ENCODE results near the gene CAMK4.

The CAMK4 gene

DNA sequence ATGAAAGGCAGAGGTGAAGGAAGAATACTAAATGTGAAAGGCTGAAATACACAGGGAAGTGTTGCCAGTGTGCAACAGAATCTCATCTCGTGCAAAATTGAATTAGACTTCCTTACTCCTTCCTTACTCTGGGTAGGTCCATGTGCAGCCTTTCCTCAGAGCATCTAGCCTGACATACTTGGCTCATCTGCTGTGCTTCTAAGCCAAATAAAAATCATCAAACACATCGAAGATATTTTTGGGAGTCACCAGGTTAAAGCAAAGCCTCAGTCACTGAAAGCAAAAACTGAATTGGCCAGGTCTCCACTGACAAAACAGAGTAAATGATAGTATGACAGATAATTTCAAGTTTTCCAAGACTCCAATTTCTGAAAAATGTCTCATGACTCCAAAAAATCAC, 268.8 kb downstream of the CAMK4 start:
- no peak for DNase-seq (ENCODE audit: low spot score)

- DNase-seq (ENCODE audit: low spot score) = no peak
Observed at GRCh38 chr5:111494355-111494999, 270.3 kb downstream of the CAMK4 start.

DNA sequence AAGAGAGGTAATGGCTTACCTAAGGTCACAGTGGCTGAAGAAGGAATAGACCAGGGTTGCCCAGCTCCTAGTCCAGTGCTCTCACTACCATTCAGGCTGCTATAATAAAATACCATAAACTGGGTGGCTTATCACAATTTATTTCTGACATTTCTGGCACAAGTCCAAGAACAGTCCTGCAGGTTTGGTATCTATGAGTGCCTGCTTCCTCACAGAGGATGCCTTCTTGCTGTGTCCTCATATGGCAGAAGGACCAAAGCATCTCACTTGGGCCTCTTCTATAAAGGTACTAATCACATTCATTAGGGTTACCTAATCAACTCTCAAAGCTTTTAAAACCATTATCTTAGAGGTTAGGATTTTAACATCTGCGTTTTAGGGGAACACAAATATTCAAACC, 271.0 kb downstream of the CAMK4 start:
- peak; percentile 62 for DNase-seq (ENCODE audit: low spot score)

DNA sequence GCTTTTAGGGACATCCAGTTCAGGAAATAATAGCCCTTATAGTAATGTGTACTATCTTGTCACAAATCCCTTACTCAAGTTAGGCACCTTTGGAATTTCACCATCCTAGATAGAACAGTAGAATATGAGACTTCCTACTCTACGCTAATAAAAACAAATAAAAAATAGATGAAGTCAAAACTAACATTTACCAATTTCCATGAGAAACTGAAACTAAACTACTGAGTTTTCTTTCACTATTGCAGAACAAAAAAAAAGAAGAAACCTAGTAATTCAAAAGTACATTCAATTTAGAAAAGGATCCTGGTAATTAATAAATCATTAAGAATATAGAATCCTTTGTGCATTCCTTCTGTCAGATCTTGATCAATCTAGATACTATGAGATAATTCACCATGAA, 274.2 kb downstream of the CAMK4 start:
- no peak for DNase-seq (ENCODE audit: low spot score)

- no peak for DNase-seq (ENCODE audit: low spot score)
Observed at GRCh38 chr5:111502956-111503355, 278.8 kb downstream of the CAMK4 start.

GRCh38 chr5:111505096-111505495, 280.9 kb downstream of the CAMK4 start:
- no peak for DNase-seq (ENCODE audit: low spot score)

GRCh38 chr5:111507276-111507675, 283.1 kb downstream of the CAMK4 start:
- no peak for DNase-seq (ENCODE audit: low spot score)

- no peak for DNase-seq (ENCODE audit: low spot score)
Observed at GRCh38 chr5:111509119-111509518, 284.9 kb downstream of the CAMK4 start.

- no peak for DNase-seq (ENCODE audit: low spot score)
Observed at GRCh38 chr5:111511174-111511830, 287.1 kb downstream of the CAMK4 start.

GRCh38 chr5:111511831-111512374, 287.7 kb downstream of the CAMK4 start:
- peak; percentile 8 for DNase-seq (ENCODE audit: low spot score)

DNA sequence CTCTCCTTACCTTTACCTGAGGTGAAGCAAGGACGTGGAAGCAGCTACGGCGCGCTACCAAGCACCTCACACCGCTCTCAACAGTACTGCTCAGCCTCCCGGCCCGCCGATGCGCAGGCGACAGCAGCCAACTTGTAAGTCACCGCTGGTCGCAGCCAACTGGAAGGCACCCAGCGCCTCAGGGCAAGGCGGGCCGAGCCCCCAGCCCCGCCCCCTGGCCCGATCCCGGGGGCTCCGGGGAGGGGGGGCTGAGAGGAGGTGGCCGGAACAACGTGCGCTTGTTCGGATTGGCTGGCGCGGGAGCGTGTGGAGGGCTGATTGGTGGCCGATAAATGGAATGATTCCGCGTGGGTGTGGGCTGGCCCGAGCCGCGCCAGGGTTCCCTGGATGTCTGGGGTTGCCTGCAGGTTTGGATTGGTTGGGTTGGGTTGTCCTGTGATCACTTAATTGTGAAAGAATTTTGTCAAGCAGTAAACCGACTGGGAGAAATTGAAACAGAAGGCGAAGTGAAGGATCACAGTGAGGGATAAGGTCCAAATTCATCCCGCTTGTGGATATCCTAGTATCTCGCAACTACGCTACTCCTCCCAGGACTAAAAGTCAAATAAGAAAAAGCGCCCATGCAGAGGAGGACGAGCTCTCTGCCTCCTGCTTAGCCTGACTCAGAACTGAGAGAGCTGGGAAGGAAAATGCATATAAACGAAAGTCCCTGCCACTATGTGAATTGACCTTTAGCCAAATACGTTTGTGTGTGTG, 288.4 kb downstream of the CAMK4 start, which contains the start of gene STARD4:
TSS of gene STARD4 (minus strand) at position 161 of the 756 bp plus-strand sequence. CDS start 5,102 bp downstream, outside the sequence.
- peak; percentile 84 for DNase-seq (ENCODE audit: low spot score)

DNA sequence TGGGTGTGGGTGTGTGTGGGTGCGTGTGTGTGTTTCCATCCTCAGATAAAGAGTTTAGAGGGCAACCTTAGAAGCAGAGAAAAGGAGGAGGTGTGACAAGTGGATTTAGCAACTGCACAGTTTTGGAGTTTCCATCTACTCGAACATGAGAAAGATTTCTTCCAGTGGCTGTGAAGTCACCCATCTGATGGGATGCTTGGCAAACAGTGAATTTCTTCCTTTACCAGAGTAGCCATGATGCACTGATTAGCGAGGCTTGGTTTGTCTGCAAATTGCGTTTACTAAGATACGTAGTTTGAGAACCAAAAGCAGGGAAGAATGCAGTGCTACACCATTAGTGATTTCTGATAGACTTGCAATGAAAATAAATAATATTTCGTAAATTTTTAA, 288.9 kb downstream of the CAMK4 start:
- DNase-seq (ENCODE audit: low spot score) = peak; percentile 45

DNA sequence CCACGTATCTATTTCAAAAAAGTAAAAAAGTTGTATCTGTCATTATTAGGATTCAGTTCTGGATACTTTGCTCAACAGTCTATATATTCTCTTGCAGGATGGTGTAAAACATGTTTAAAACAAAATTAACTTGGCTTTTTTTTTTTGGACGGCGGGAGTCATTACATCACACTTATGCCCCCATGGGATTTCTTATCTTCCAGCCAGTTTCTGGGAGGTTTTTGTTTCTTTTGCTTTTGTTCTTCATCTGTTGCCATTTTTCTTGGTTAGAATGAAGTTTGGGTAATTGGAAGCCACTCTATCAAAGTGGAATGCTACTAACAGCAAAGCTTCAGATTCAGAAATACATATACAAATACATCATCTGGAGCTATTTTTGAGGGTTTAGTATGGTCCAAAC, 289.9 kb downstream of the CAMK4 start:
- no peak for DNase-seq (ENCODE audit: low spot score)

- DNase-seq (ENCODE audit: low spot score) = no peak
Observed at GRCh38 chr5:111517853-111518501, 293.8 kb downstream of the CAMK4 start.

DNA sequence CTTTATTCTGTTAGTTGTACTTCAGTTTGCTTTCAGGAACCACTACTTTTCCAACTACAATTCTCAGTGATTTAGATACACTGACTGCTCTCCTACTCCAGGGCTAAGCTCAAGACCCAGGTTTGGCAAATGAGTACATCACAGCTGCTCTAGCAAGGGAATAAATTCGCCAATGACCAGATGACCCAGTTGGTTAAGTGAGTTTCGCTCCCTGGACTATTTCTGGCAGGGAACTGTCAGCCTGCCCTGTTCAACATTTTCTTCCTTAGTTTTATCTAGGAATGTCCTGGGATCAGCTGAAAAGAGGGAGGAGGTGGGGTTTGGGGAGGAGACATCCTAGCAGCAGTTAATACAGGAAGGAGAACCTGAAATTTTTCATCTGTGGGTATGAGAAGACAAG, 294.6 kb downstream of the CAMK4 start:
- DNase-seq (ENCODE audit: low spot score) = no peak

- DNase-seq (ENCODE audit: low spot score) = no peak
Observed at GRCh38 chr5:111520908-111521307, 296.7 kb downstream of the CAMK4 start.

DNA sequence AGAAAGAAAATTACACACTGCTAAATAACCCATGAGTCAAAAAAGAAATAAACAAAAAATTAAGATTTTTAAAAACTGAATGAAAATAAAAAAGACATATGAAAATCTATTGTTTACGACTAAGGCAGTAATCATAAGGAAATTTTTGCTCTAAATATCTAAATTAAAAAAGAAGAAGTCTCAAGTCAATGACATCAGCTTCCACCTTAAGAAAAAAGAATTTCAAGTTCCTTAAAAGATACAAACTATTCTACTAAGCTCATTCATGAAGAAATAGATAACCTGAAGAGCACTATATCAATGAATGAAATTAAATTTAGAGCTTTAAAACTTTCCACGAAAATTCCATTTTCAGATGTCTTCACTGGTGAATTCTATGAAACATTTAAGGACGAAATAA, 303.9 kb downstream of the CAMK4 start:
- no peak for DNase-seq (ENCODE audit: low spot score)

DNA sequence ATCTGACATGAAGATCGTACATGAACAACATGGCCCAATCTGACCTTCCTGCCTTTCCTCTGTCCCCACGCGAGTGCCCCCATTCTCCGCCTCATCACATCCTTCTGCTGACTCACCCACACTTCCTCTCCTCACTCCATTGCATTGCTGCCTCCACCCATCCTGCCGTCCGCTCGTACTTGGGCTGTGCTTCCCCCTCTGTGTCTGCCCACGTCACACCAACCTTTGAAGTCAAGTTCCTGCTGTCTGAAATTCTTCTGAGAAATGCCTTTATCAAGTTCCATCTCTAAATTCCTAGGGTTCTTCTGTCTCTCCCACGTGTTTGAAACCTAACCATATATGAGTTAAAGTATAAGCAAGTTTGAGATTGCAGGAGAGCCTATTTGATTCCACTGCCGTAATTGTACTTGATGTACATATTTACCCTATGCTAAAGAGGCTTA, 306.1 kb downstream of the CAMK4 start:
- peak; percentile 15 for DNase-seq (ENCODE audit: low spot score)

DNA sequence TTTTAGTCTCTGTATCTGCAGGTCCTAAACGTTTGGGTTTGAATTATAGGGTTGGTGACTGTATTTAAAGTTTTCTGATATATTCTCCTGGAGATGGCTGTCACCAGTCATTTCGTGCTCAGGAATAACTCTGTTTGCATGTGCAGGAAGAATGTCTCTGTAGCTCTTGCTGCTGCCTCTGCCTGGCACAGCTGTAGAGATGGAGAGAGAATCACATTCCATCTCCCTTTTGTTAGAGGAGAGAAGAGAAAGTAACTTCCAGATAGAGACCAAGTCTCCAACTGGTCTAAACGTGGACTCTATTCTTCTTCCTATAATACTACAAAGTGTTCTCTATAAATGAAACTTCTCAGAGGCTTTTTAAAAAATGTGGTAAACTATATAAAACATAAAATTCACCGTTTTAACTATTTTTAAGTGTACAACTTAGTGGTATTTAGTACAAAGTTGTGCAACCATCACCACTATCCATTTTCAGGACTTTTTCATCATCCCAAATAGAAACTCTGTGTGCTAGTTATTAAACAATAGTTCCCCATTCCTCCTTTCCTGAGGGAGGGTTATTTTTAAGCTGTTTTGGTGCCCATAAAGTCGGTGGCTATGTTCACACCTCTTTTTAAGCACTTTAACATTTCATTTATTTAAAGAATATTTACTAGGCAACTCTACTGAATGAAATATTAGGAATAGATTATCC, 308.9 kb downstream of the CAMK4 start:
- DNase-seq (ENCODE audit: low spot score) = no peak

DNA sequence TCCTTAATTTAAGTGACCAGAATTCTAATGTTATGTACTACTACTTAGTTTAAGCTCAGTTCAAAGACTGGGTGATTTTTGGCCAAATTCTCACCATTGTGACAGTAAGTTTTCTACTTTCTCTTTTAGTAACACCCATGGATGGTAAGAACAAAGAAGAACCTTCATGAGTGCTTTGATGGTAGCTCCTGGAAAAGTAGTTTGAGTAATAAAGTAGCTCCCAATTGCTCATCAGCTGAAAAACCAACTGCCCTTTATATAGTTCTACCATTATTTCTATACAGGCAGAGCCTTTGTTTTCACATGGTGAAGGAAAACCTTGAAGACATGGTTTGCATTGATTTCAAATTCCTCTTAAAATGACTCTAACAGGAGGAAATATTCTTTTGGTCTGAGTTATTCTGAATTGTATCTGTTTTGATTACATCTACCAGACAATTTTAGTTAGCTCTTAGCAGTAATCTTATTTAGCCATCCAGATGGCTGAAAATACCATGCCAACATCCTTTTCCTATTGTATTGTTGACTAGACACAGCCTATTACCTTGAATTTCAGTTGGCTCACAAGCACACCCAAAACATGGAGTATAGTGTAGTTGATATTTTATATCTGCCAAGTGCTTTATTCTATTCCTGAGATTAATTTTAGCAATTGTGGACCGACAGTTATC, 311.8 kb downstream of the CAMK4 start:
- no peak for DNase-seq (ENCODE audit: low spot score)
